Transverse colon (tissue), 4 donors: Measurements from ENCODE around the gene ACP1. TPM values are rescaled to one million over a fixed set of nuclear protein-coding genes. Genes with fewer than 3 reads are reported as not detected.
A peak's percentile ranks its signal among the peaks of the same experiment; 100 is the strongest.

Experiments used
- DNase-seq: peaks from one replicate; pipeline ENCODE4 v3.0.0-alpha.2; 2019
- H3K27ac ChIP-seq, 4 donors: fragments of 200-600 bp; sonication (generic); 2 replicates each; pipeline ENCODE4 v1.5.1; 2016 to 2018; ENCODE audit warnings: inconsistent platforms in 4 of 4
- H3K27me3 ChIP-seq: fragments of 200-600 bp; sonication (generic); 2 replicates; pipeline ENCODE4 v1.5.1; 2017; ENCODE audit warnings: inconsistent platforms
- H3K36me3 ChIP-seq, 4 donors: fragments of 200-600 bp; sonication (generic); 2 replicates each; pipeline ENCODE4 v1.5.1; 2017 to 2019; ENCODE audit warnings: inconsistent platforms in 4 of 4
- H3K4me1 ChIP-seq, 4 donors: fragments of 200-600 bp; sonication (generic); 2 replicates each; pipeline ENCODE4 v1.5.1; 2017 to 2020; ENCODE audit warnings: inconsistent platforms in 4 of 4
- H3K4me3 ChIP-seq, 4 donors: fragments of 200-600 bp; sonication (generic); 1 replicate in 1 of 4; 2 replicates in 3 of 4; pipeline versions ENCODE4 v1.5.1 to v1.6.1; 2017 to 2019; ENCODE audit warnings: inconsistent platforms in 4 of 4
- H3K9me3 ChIP-seq, 2 donors: fragments of 200-600 bp; sonication (generic); 2 replicates each; pipeline ENCODE4 v1.5.1; 2017 to 2019; ENCODE audit warnings: inconsistent platforms in 2 of 2
- EP300 ChIP-seq: sonication (generic); formaldehyde crosslinking; IDR thresholded peaks from one replicate; pipeline ENCODE4 v1.6.1; 2017; ENCODE audit warnings: antibody characterized with exemption, low read depth
- POLR2A ChIP-seq: fragments of 450-650 bp; IDR thresholded peaks from one replicate; pipeline ENCODE4 v1.6.1; 2016; ENCODE audit warnings: antibody characterized with exemption, mild to moderate bottlenecking, moderate library complexity
- POLR2AphosphoS5 ChIP-seq, 3 donors: sonication (generic); formaldehyde crosslinking; IDR thresholded peaks; one replicate each; pipeline ENCODE4 v1.6.1; 2016; ENCODE audit warnings: antibody characterized with exemption in 3 of 3
- WGBS, 2 donors: methylation state at CpG; one replicate each; pipeline ENCODE4 v1.1.5; 2018; ENCODE audit warnings: low coverage in 1 of 2; 5-methylcytosine and 5-hydroxymethylcytosine counted together
- in situ Hi-C, 4 donors: fragments of 200-750 bp; cut with MboI; loops; one replicate each; pipeline versions ENCODE4 v1.15.0 to v1.15.1; 2017; ENCODE audit warnings: low sequenced_read_pairs in 3 of 4, low pct_ligation_motif_present in 1 of 4, low pct_unique_long_range_greater_than_20kb in 1 of 4
- intact Hi-C: fragments of 100-400 bp; cut with DNase I; formaldehyde crosslinking; loops from one replicate; pipeline ENCODE4 v1.15.1; 2023; ENCODE audit warnings: low total_unique reads
- total RNA-seq, 4 donors: library from RNA; depleted of rRNA; stranded (reverse); fragments of >200 nt; gene quantifications; one replicate each; pipeline ENCODE4 v1.1.0, GENCODE V29; 2016
- TF ChIP-seq, protein P1 (sequence below), 5 experiments: fragments of 200-600 bp in 3 of 5; fragments of 450-650 bp in 2 of 5; sonication (generic) in 3 of 5; IDR thresholded peaks; 1 replicate in 2 of 5; 2 replicates in 3 of 5; pipeline ENCODE4 v1.5.1; 2016 to 2017; ENCODE audit warnings: antibody characterized with exemption in 5 of 5, inconsistent platforms in 3 of 5, mild to moderate bottlenecking in 2 of 5, moderate library complexity in 1 of 5

Gene ACP1
- total RNA-seq, 4 donors from 2014 or later: 21.3 to 96.1 (median 66.4) TPM

DNA sequence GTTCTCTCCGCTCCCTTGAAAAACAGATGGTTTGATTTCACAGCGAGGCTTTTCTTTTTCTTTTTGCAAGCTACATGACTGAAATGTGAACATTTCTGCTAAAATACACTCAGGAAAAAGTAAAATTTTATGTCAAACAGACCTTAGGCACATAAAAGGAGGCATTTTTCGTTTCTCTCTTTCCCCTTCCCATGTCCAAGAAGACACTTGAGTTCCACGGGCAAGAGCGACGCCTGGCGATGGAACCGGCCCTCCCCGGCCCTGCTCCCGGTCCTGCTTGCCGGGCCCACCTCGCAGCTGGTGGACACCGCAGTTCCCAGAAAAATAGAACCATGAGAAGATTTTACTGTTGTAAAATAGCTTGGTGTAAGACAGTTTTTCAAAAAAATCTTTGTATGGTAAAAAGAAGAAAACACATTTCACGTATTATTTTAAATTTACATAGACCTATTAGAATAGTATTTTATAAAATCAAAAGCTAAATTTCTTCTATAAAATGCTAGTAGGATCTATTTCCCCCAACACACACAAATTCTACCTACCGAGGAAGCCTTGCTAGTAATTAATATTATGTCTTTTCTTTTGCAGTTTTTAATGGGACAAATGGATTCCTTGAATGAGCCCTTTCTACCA lies 25.5 kb downstream of the ACP1 start:
- Histone ChIP-seq H3K27me3 (peaks cover 58% of the 10 kb centered on the region), H3K4me3 (peak overlapping the region in 3 of 4 donors; percentile 37 to 65 (median 47)), H3K4me1 (peaks cover 5 to 43% (median 25%) of the 10 kb centered on the region in 4 donors), H3K27ac (peak overlapping the region; percentile 20 to 54 (median 32)), H3K36me3 (no peaks in the 10 kb centered on the region), H3K9me3 (no peaks in the 10 kb centered on the region)
- TF ChIP-seq, protein P1, sequence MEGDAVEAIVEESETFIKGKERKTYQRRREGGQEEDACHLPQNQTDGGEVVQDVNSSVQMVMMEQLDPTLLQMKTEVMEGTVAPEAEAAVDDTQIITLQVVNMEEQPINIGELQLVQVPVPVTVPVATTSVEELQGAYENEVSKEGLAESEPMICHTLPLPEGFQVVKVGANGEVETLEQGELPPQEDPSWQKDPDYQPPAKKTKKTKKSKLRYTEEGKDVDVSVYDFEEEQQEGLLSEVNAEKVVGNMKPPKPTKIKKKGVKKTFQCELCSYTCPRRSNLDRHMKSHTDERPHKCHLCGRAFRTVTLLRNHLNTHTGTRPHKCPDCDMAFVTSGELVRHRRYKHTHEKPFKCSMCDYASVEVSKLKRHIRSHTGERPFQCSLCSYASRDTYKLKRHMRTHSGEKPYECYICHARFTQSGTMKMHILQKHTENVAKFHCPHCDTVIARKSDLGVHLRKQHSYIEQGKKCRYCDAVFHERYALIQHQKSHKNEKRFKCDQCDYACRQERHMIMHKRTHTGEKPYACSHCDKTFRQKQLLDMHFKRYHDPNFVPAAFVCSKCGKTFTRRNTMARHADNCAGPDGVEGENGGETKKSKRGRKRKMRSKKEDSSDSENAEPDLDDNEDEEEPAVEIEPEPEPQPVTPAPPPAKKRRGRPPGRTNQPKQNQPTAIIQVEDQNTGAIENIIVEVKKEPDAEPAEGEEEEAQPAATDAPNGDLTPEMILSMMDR (IDR thresholded peaks at IDR 0.05): peak; percentile 65 to 73 (median 69)
- no peak for TF ChIP-seq POLR2A
- intact Hi-C loops: no loop called here
- DNase-seq: peak; percentile 74
- WGBS, 2 donors: 9 to 10% methylated on average over 11 to 15 of the region's 15 CpGs
- in situ Hi-C loops: no loop called here

DNA sequence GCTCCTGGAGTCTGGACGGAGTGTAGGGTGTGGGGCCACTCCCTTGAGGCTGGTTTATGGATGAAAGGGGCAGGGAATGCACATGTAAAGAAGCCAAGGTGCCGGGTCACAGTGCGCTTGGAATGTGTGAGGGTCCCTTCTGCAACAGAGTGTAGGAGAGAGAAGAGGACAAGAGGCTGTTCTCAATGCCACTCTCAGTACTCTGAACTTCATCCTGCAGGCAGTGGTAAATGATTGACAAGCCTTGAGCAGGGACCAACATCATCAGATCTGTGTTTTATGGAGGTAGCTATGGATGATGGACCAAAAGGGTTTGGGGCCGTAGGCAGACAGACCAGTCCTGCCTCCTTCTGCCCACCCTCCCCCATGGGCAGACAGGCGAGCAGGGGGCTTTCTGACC lies 30.3 kb downstream of the ACP1 start:
- Histone ChIP-seq H3K9me3 (peaks cover 0 to 2% of the 10 kb centered on the region in 2 donors), H3K36me3 (no peaks in the 10 kb centered on the region), H3K4me1 (peaks cover 0 to under 1% (median 0%) of the 10 kb centered on the region in 4 donors), H3K4me3 (no peak overlapping the region), H3K27me3 (peaks cover 35% of the 10 kb centered on the region), H3K27ac (no peak overlapping the region)
- intact Hi-C loops (no loop called here), in situ Hi-C loops (no loop called here)
- 39 to 58% methylated on average over 3 to 5 of the region's 5 CpGs for WGBS, 2 donors
- no peak for TF ChIP-seq EP300
- TF ChIP-seq, protein P1 (IDR thresholded peaks at IDR 0.05): no peak
- TF ChIP-seq POLR2AphosphoS5 (IDR thresholded peaks at IDR 0.05): no peak
- TF ChIP-seq POLR2A: no peak
- no peak for DNase-seq

DNA sequence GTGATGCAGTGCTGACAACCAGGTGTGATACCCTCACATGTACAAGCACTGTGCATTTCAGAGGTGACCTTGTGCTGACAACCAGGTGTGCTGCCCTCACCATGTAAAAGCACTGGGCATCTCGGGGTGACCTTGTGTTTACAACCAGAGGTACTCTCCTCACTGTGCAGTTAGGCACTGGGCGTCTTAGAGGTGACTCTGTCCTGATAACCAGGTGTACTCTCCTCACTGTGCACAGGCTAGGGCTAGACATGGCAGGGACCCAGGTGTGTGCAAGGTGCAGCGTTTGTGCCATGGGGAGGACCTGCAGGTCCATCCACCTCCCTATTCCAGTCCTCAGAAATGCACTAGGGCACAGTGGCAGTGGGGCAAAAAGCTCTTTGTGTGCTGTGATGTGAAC lies 31.6 kb downstream of the ACP1 start:
- H3K9me3 ChIP-seq: peaks cover 0 to 2% of the 10 kb centered on the region in 2 donors
- 64% methylated on average over 3 of the region's 3 CpGs; no CpG with 5 or more reads in 1 of the 2 donors for WGBS, 2 donors
- no peak overlapping the region for H3K4me3 ChIP-seq
- in situ Hi-C loops: no loop called here
- no peak overlapping the region for H3K27ac ChIP-seq
- no peaks in the 10 kb centered on the region for H3K4me1 ChIP-seq
- no peaks in the 10 kb centered on the region for H3K36me3 ChIP-seq
- TF ChIP-seq POLR2AphosphoS5 (IDR thresholded peaks at IDR 0.05): no peak
- no peak for TF ChIP-seq POLR2A
- TF ChIP-seq, protein P1 (IDR thresholded peaks at IDR 0.05): no peak
- no peak for TF ChIP-seq EP300
- peaks cover 23% of the 10 kb centered on the region for H3K27me3 ChIP-seq
- intact Hi-C loops: no loop called here
- DNase-seq: no peak

DNA sequence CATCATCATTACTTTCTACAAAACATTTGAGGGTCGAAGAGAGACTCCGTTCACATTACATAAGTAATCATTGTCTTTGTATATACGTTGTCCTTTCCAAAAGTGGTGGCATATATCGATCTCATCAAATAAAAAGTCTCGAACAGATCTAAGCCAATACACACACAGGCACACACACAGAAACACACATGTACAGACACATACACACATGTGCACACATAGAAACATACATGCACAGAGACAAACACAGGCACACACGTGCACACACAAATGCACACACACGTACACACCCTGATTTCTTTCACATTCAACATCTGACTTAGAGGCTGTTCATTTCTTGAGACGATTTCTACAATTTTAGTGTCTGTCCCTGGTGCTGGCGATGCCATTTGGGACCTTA lies 40.6 kb downstream of the ACP1 start:
- TF ChIP-seq EP300: no peak
- TF ChIP-seq, protein P1 (IDR thresholded peaks at IDR 0.05): no peak
- TF ChIP-seq POLR2AphosphoS5 (IDR thresholded peaks at IDR 0.05): no peak
- no peak for TF ChIP-seq POLR2A
- H3K27ac ChIP-seq: no peak overlapping the region
- no peaks in the 10 kb centered on the region for H3K36me3 ChIP-seq
- no peaks in the 10 kb centered on the region for H3K9me3 ChIP-seq
- H3K4me1 ChIP-seq: no peaks in the 10 kb centered on the region
- H3K27me3 ChIP-seq: no peaks in the 10 kb centered on the region
- intact Hi-C loops: no loop called here
- H3K4me3 ChIP-seq: no peak overlapping the region
- WGBS, 2 donors: 86 to 88% methylated on average over 7 to 9 of the region's 9 CpGs
- in situ Hi-C loops: no loop called here
- no peak for DNase-seq
